Upper lobe of left lung (tissue), 6 donors: ENCODE results near the gene IQUB. TPM values are rescaled to one million over a fixed set of nuclear protein-coding genes. Genes with fewer than 3 reads are reported as not detected.

Experiments used
- ATAC-seq, 2 donors: fragments of 200-7000 bp; cut with Tn5 transposase; one replicate each; pipeline ENCODE4 v1.9.1; 2022; ENCODE audit warnings: mild to moderate bottlenecking in 2 of 2, moderate library complexity in 2 of 2; ENCODE audit not compliant: low FRiP score in 2 of 2
- DNase-seq, 2 donors: peaks; one replicate each; pipeline ENCODE4 v3.0.0-alpha.2; 2019 to 2020
- H3K27ac ChIP-seq, 4 donors: fragments of 200-600 bp; sonication (generic); one replicate each; pipeline ENCODE4 v1.5.1; 2016 to 2019
- H3K27me3 ChIP-seq, 4 donors: fragments of 200-600 bp; sonication (generic); one replicate each; pipeline ENCODE4 v1.5.1; 2017 to 2019
- H3K36me3 ChIP-seq, 4 donors: fragments of 200-600 bp; sonication (generic); one replicate each; pipeline ENCODE4 v1.5.1; 2016 to 2019
- H3K4me1 ChIP-seq, 4 donors: fragments of 200-600 bp; sonication (generic); one replicate each; pipeline ENCODE4 v1.5.1; 2018 to 2019
- H3K4me3 ChIP-seq, 4 donors: fragments of 200-600 bp; sonication (generic); one replicate each; pipeline ENCODE4 v1.5.1; 2017 to 2019; ENCODE audit warnings: mild to moderate bottlenecking in 2 of 4, moderate library complexity in 1 of 4
- H3K9me3 ChIP-seq, 4 donors: fragments of 200-600 bp; sonication (generic); one replicate each; pipeline ENCODE4 v1.5.1; 2018 to 2019
- CTCF ChIP-seq, 6 experiments: fragments of 450-650 bp in 4 of 6; fragments of 200-600 bp in 2 of 6; sonication (generic) in 2 of 6; IDR thresholded peaks; one replicate each; pipeline ENCODE4 v1.5.1; 2016 to 2019; ENCODE audit warnings: antibody characterized with exemption in 6 of 6
- EP300 ChIP-seq, 4 donors: sonication (generic); formaldehyde crosslinking; IDR thresholded peaks; one replicate each; pipeline ENCODE4 v1.5.1; 2017; ENCODE audit warnings: antibody characterized with exemption in 4 of 4, control low read depth in 2 of 4
- POLR2A ChIP-seq, 4 donors: fragments of 450-650 bp; IDR thresholded peaks; one replicate each; pipeline ENCODE4 v1.5.1; 2016 to 2017; ENCODE audit warnings: antibody characterized with exemption in 4 of 4, mild to moderate bottlenecking in 2 of 4
- POLR2AphosphoS5 ChIP-seq, 2 donors: sonication (generic); formaldehyde crosslinking; IDR thresholded peaks; one replicate each; pipeline ENCODE4 v1.5.1; 2017; ENCODE audit warnings: antibody characterized with exemption in 2 of 2
- WGBS, 2 donors: methylation state at CpG; one replicate each; pipeline ENCODE4 v1.1.5; 2017 to 2018; 5-methylcytosine and 5-hydroxymethylcytosine counted together
- total RNA-seq, 6 donors: library from RNA; depleted of rRNA in 4 of 6; stranded (reverse); fragments of >200 nt in 4 of 6; gene quantifications; one replicate each; pipeline versions ENCODE4 v1.1.0 to v1.2.1, GENCODE V29; 2016 to 2021
- donor health status: DM: no; HTN: no; CAD: no; lungs with moderate emphysema.
- donor health status: DM: no; HTN: yes; CAD: no; lungs with severe emphysema.

The IQUB gene
- total RNA-seq, 6 donors from 2014 or later: 0.66 to 19.7 (median 2.0) TPM

- DNase-seq: no peak
- no peaks in the 10 kb centered on the region for H3K4me1 ChIP-seq
- H3K36me3 ChIP-seq: no peaks in the 10 kb centered on the region
- H3K27me3 ChIP-seq: no peaks in the 10 kb centered on the region
- no peak for ATAC-seq
- TF ChIP-seq EP300 (IDR thresholded peaks at IDR 0.05) (no peak), POLR2A (IDR thresholded peaks at IDR 0.05) (no peak), CTCF (IDR thresholded peaks at IDR 0.05) (no peak), POLR2AphosphoS5 (IDR thresholded peaks at IDR 0.05) (no peak)
- no peak overlapping the region for H3K27ac ChIP-seq
- H3K4me3 ChIP-seq: no peak overlapping the region
- H3K9me3 ChIP-seq: no peaks in the 10 kb centered on the region
- WGBS, 2 donors: 86 to 90% methylated on average over 2 of the region's 2 CpGs
Measured at GRCh38 chr7:123463890-123464289, 70.5 kb downstream of the IQUB start.

GRCh38 chr7:123460616-123461015 is 73.8 kb downstream of the IQUB start:
- Histone ChIP-seq H3K4me3 (no peak overlapping the region), H3K9me3 (no peaks in the 10 kb centered on the region), H3K36me3 (no peaks in the 10 kb centered on the region), H3K4me1 (no peaks in the 10 kb centered on the region), H3K27me3 (no peaks in the 10 kb centered on the region), H3K27ac (no peak overlapping the region)
- 50 to 51% methylated on average over 3 of the region's 3 CpGs for WGBS, 2 donors
- DNase-seq (no peak), ATAC-seq (peak in 1 of 2 donors; percentile 81)
- TF ChIP-seq POLR2A (IDR thresholded peaks at IDR 0.05) (no peak), CTCF (IDR thresholded peaks at IDR 0.05) (no peak), POLR2AphosphoS5 (IDR thresholded peaks at IDR 0.05) (no peak), EP300 (IDR thresholded peaks at IDR 0.05) (no peak)

- Histone ChIP-seq H3K27ac (no peak overlapping the region), H3K9me3 (no peaks in the 10 kb centered on the region), H3K4me3 (no peak overlapping the region), H3K36me3 (no peaks in the 10 kb centered on the region), H3K4me1 (no peaks in the 10 kb centered on the region), H3K27me3 (no peaks in the 10 kb centered on the region)
- ATAC-seq: no peak
- TF ChIP-seq POLR2AphosphoS5 (IDR thresholded peaks at IDR 0.05) (no peak), POLR2A (IDR thresholded peaks at IDR 0.05) (no peak), EP300 (IDR thresholded peaks at IDR 0.05) (no peak), CTCF (IDR thresholded peaks at IDR 0.05) (no peak)
- WGBS, 2 donors: 65 to 68% methylated on average over 1 of the region's 1 CpG
- DNase-seq: no peak
Measured at GRCh38 chr7:123455965-123456470, 78.4 kb downstream of the IQUB start.

- 33 to 48% methylated on average over 2 of the region's 2 CpGs for WGBS, 2 donors
- Histone ChIP-seq H3K9me3 (no peaks in the 10 kb centered on the region), H3K4me1 (no peaks in the 10 kb centered on the region)
Measured at GRCh38 chr7:123440101-123440548, 94.3 kb downstream of the IQUB start.

More at GRCh38 chr7:123440101-123440548, 94.3 kb downstream of the IQUB start:
- DNase-seq (no peak), ATAC-seq (no peak)
- Histone ChIP-seq H3K27ac (no peak overlapping the region), H3K36me3 (no peaks in the 10 kb centered on the region), H3K4me3 (no peak overlapping the region), H3K27me3 (no peaks in the 10 kb centered on the region)
- TF ChIP-seq CTCF (IDR thresholded peaks at IDR 0.05) (no peak), EP300 (IDR thresholded peaks at IDR 0.05) (no peak), POLR2A (IDR thresholded peaks at IDR 0.05) (no peak), POLR2AphosphoS5 (IDR thresholded peaks at IDR 0.05) (no peak)
